ENCODE measurements around the gene TNFRSF1B.
A peak's percentile ranks its signal among the peaks of the same experiment; 100 is the strongest.
"Not testable (repeated sequence)": the region's sequence is repeated elsewhere in the genome, so short reads cannot be mapped to it uniquely, and the experiment has no call there.

TNFRSF1B gene

DNA sequence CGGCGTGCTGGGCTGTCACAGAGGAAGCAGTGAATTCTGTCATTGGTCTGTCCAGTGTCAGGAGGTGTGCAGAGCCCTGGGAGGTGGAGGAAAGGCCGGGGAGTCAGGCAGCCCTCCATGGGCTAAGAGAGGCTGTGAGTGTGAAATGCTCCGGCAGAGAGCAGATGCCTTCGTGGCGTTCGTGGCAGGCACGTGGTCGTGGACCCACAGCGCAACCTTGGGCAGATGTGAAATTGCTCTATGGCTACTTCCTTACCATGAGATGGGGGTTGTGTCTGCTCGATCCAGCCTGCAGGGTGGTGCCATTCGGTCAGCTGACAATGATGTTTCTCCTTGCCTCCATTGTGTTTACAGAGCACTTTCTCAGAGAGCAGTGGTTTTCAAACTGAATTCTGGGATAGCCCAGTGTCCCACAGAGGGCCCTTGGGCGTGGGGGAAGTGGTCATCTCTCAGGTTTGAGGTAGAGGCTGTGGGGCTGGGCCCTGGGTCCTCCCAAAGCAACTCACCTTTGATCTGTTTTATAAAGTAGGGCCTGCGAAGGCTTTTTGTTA is 27.9 kb downstream of the TNFRSF1B start:
- DNase-seq = no peak

DNA sequence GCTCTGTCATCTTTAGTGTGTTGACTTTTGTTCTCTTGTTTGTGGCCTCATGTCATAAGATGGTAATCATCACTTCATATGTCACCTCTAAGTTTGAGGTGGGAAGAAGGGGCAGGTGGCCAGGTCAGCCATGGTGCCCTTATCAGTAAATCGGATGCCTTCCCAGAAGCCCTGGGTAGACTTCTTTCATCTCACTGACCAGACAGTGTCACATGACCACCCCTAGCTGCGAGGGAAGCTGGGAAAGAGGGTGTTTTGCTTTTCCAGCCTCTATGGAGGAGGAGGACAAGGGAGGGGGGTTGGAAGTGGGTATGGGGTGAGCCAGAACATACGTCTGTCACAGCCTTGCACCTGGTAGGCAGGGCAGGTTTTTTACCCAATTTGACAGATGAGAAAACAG is 28.6 kb downstream of the TNFRSF1B start:
- no peak for DNase-seq

DNA sequence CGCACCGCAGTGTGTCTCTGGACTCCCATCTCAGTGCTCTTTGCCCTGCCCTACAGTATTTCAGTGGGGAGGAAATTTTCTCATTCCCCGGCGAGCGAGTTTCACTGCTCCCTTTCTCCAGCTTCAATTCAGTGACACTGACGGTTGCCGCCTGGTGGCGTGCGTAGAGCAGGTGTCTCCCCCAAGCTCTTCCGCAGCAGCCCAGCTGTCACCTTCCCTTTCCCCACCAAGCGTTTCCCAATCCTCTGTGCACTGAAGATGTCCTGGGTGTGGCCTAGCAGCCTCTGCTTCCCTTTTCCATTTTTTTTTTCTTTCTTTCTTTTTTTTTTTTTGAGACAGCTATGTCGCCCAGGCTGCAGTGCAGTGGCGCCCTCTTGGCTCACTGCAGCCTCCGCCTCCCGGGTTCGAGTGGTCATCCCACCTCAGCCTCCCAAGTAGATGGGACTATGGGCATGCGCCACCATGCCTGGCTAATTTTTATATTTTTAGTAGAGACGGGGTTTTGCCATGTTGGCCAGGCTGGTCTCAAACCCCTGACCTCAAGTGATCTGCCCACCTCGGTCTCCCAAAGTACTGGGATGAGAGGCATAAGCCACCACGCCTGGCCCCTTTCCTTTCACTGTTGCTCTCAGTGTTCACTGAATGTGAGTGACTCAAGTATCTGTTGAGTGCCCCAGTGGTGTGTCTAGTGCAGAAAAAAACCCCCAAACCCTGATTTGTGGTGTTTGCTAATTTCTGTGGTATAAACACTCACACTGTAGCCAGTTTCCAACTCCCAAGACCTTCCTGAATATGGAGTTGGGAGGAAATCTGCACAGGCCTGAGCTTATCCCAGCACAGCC is 30.1 kb downstream of the TNFRSF1B start:
- no peak for DNase-seq

DNA sequence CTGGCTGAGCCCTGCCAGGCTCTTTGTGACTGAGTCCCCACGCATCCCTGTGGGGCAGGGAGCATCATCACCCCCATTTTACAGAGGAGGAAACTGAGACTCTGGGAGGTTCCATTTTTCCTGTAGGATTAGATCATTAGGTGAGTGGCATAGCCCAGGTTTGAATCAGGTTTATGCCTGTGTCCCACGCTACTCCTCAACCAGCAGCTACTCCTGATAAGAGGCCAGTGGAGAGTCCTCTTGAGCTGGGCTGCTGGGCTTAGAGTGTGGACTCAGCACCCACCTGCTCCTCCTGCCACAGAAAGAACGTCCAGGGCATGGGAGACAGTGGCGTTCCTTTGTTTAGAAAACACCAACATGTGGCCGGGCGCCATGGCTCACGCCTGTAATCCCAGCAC is 30.7 kb downstream of the TNFRSF1B start:
- DNase-seq = no peak

DNA sequence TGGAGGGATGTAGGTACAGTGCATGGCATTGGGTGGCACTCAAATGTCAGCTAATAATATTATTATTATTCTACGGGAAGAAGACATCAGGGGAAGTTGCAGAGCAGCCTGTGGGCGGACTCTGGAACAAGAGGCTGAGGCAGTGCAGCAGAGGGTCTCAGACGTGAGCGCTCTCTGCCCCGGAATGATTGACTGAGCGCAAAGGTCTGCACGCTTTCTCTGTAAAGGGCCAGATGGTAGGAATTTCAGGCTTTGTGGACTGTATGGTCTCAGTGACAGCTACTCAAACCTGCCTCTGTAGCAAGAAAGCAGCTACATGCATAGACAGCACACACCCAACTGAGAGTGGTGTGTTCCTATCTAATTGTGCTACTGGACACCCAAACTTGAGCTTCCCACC is 33.4 kb downstream of the TNFRSF1B start:
- no peak for DNase-seq

DNA sequence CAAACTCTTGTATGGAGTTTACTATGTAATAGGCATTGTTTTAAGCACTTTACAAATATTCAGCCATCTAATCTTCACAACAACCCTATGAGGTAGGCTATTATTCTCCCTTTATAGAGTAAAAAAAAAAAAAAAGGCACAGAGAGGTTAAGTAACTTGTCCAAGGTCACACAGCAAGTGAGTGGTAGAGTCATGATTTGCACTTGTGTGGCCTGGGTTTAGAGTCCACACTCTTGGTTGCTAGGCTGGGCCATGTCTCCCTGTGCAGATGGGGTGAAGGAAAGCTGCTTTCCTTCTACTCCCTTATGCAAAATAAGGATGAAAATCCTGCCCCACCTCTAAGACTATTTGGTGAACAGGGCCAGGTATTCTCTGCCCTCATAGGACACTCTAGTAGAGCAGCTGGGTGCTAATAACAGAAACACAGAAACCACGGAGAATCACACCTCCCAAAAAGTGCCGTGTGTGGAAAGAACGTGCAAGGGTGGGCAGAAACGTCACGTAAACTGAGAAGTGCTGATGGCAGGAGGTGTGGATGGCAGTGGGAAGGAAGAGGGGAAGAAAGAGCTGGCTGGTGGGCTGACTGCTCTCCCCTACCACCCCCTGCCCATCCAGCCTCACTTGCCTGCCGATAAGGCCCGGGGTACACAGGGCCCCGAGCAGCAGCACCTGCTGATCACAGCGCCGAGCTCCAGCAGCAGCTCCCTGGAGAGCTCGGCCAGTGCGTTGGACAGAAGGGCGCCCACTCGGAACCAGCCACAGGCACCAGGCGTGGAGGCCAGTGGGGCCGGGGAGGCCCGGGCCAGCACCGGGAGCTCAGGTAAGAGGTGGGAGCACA is 34.8 kb downstream of the TNFRSF1B start:
- no peak for DNase-seq

DNA sequence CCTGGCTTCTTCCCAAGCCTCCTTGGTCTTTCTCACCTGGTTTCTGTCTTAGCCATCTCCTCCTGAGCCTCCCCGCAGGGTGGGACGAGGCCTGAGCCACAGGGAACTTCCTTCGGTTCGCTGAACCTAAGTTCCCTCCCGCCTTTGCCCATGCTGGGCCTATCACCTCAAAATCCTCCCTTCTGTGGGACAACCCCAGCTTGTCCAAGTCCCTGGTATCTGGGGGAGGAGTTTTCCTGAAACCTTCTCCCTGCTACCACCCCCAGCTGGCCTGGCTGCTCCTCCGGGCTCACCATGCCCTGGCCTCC is 35.4 kb downstream of the TNFRSF1B start:
- no peak for DNase-seq

DNA sequence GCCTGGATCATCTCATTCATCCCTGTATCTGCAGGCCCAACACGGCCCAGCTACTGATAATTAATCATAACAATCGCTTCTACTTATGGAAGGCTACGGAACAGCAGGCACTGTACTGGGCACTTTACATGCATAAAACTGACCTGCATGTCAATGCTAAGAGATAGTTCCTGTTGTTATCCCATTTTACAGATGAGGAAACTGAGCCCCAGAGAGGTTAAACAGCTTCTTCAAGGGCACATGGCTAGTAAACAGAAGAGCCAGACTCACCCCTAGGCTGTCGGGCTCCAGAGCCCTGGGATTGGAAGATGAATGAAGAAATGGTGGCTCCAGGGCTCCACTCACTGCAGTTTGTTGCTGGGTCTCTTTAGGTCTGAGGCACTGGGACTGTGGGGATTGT is 35.8 kb downstream of the TNFRSF1B start:
- no peak for DNase-seq

DNA sequence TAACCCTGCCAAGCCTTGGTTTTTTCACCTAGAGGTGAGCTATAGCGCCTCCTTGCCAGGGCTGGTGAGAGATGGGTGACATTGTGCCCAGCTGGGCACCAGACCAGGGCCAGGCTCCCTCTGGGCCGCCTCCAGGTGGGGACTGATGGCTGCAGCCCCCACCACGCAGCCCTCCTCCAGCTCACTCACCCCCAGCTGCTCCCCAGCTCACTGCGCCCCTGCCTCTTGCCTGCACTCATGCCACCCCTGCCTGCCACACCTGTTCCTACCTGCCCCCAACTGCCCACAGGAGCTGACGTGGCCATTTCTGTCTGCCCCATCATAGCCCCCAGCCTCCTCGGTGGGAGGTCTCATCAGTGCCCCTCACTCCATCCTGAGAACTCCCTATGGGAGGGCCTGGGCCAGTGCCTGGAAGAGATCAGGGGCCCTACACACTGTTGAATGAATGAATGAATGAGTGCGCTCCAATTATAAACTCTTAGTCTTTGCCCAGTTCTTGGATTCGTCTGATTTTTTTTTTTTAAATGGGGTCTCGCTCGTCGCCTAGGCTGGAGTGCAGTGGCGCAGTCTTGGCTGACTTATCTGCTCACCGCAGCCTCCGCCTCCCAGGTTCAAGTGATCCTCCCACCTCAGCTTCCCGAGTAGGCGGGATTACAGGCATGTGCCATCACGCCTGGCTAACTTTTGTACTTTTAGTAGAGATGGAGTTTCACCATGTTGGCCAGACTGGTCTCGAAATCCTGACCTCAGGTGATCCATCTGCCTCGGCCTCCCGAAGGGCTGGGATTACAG is 36.6 kb downstream of the TNFRSF1B start:
- no peak for DNase-seq

DNA sequence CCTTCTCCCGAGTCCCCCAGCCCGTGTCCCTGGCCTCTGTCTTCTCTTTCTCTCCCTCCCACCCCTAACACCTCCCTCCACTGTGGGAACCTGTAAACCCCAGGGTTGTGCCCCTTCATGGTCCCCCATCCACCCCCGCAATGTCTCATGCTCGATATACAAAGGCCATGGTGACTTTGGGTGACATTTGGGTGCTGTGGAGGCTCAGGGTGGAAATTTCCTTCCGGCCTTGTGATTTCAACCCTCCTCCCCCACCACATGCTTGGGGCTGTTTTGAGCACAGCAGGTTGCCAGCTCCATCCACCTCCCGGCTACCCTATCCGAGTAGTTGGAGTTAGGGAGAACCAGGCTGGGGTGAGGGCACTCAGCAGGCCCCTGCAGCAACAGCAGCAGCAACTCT is 37.3 kb downstream of the TNFRSF1B start:
- DNase-seq = no peak

DNA sequence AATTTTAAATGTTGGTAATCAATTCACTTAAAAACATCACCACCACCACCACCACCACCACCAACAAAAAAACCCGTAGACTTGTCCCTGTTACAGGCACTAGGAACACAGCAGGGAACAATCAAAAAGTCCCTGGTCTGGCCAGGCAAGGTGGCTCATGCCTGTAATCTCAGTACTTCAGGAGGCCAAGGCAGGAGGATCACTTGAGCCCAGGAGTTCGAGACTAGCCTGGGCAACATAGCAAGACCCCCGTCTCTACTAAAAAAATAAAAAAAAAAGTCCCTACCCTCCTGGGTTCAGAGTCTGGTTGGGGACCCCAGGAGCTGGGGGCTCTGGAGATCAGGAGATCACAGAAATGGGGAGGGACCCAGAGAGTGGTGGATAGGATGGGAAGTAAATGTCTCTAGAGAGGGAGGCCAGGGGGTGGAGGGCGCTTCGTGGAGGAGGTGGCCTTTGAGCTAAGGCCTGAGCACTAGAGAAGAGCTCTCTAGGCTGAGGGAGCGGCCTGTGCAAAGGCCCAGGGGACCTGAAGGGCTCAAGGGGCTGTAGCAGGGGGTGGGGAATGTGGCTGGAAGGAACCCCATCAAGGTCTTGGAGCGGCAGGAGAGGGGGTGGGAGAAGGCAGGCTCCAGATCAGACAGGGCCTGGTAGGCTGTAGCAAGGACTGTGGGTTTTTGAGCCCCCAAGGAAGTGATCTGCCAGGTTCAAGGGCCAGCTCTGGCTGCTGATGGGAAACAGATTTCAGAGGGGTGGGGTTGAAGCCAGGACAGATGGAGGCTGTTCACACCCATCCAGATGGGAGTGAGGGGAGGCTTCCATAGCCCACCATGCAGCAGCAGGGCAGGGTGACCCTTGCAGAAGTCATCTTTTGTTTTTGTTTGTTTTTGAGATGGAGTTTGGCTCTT is 38.2 kb downstream of the TNFRSF1B start:
- DNase-seq = no peak

DNA sequence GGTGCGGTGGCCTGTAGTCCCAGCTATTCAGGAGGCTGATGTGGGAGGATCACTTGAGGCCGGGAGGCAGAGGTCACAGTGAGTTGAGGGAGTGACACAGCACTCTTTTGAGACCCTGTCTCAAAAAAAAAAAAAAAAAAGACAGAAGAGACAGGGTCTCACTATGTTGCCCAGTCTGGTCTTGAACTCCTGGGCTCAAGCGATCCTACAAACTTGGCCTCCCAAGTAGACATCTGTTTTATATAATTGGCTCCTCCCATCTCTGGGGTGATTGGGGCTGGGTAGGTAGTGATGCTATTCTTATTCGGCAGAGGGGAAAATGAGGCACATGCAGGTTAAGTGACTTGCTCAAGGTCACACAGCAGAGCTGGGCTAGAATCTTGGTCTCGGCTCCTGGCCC is 39.4 kb downstream of the TNFRSF1B start:
- no peak for DNase-seq

DNA sequence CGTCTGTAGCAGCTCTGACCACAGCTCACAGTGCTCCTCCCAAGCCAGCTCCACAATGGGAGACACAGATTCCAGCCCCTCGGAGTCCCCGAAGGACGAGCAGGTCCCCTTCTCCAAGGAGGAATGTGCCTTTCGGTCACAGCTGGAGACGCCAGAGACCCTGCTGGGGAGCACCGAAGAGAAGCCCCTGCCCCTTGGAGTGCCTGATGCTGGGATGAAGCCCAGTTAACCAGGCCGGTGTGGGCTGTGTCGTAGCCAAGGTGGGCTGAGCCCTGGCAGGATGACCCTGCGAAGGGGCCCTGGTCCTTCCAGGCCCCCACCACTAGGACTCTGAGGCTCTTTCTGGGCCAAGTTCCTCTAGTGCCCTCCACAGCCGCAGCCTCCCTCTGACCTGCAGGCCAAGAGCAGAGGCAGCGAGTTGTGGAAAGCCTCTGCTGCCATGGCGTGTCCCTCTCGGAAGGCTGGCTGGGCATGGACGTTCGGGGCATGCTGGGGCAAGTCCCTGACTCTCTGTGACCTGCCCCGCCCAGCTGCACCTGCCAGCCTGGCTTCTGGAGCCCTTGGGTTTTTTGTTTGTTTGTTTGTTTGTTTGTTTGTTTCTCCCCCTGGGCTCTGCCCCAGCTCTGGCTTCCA is 40.1 kb downstream of the TNFRSF1B start:
- no peak for DNase-seq

DNA sequence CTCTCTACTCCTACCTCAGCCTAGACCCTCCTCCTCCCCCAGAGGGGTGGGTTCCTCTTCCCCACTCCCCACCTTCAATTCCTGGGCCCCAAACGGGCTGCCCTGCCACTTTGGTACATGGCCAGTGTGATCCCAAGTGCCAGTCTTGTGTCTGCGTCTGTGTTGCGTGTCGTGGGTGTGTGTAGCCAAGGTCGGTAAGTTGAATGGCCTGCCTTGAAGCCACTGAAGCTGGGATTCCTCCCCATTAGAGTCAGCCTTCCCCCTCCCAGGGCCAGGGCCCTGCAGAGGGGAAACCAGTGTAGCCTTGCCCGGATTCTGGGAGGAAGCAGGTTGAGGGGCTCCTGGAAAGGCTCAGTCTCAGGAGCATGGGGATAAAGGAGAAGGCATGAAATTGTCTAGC is 41.5 kb downstream of the TNFRSF1B start:
- DNase-seq = no peak

DNA sequence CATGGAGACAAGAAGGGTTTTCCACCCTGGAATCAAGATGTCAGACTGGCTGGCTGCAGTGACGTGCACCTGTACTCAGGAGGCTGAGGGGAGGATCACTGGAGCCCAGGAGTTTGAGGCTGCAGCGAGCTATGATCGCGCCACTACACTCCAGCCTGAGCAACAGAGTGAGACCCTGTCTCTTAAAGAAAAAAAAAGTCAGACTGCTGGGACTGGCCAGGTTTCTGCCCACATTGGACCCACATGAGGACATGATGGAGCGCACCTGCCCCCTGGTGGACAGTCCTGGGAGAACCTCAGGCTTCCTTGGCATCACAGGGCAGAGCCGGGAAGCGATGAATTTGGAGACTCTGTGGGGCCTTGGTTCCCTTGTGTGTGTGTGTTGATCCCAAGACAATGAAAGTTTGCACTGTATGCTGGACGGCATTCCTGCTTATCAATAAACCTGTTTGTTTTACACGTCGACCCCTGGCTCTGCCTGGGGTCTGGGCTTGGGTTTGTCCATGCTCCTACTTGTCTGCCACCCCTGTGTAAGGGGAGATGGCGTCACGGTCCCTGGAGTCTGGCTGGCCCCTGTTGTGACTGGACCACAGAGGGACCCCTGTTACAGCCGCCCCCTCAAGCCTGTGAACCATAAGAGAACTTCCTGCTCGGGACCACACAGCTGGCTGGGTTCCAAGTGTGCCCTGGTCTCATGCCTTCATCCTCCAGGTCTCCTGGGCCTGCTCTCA is 42.1 kb downstream of the TNFRSF1B start:
- DNase-seq = peak; percentile 87

DNA sequence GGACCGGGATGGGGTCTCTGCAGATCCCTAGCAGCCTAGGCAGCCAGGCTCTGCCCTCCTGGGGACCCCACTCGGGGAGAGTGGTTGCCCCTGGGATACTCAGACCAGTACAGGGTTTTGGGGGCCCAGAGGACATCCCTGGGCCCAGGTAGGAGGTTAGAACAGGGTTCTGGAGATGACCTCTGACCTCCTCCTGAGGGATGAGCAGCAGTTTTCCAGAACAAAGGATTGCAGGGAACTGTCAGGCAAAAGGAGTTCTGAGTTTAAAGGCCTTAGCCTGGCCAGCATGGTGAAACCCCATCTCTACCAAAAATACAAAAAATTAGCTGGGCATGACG is 42.7 kb downstream of the TNFRSF1B start:
- no peak for DNase-seq

DNA sequence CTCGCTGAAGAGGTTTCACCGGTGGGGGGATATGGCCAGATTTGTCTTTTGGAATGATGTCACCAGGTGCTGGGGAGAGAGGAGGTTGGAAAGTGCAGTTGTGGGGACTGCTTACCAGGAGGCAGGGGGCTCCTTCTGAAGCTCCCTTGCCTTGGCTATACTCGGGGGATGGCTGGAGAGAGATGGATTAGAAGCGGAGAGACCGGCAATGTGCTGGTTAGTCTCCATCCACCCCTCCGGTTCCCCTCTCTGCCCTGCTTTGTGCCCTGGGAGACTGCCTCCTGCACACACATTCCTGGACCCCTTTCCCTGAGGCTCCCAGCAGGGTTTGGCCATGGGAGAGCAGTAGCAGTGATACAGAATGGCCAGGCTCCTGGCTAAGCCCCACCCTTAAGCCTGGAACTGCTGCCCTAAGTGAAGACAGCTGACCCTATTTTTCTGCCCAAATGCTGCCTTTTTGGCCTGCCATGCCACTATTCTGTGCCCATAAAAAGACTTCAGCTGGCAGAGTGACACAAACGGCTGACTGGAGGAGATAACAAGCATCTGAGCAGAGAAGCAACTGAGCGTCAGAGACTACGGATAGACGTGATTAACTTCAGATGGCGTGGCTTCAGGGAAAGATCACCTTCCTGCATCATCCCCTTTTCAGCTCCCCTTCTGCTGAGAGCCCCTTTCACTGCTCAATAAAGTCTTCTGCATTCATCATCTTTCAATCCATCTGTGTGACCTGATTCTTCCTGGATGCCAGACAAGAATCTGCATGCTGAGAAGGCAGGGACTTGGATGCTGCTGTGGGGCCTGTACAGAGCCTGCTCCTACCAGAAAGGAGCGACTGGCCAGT is 48.5 kb downstream of the TNFRSF1B start:
- DNase-seq = peak; percentile 91

DNA sequence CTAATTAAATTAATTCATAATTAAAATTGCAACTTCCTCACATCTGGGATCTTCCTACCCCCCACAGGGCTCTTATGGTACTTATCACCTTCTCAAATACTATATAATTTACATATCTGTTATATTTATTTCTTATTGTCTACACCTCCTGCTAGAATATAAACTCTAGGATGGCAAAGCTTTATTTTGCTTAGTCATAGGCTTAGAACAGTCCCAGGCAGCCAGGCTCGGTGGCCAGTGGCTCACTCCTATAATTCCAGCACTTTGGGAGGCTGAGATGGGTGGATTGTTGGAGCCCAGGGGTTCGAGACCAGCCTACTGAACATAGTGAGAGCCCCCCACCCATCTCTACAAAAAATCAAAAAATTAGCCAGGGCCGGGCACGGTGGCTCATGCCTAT is 53.0 kb downstream of the TNFRSF1B start:
- no peak for DNase-seq

DNA sequence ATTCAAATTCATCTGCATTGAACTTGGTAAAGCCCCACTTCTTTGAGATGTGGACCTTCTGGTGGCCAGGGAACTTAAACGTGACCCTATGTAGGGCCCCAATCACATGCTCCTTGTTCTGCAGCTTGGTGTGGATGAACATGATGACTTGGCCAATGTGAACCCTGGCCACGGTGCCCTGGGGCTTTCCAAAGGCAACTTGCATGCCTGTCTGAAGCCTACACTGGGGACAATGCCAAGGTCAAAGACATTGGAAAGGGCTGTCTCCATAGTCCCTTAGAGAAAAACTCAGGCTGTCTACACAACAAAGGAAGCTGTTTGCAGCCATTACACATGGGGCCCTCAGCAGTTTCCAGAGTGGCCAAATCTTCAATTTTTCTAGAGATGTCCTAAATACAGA is 54.1 kb downstream of the TNFRSF1B start:
- DNase-seq = no peak

DNA sequence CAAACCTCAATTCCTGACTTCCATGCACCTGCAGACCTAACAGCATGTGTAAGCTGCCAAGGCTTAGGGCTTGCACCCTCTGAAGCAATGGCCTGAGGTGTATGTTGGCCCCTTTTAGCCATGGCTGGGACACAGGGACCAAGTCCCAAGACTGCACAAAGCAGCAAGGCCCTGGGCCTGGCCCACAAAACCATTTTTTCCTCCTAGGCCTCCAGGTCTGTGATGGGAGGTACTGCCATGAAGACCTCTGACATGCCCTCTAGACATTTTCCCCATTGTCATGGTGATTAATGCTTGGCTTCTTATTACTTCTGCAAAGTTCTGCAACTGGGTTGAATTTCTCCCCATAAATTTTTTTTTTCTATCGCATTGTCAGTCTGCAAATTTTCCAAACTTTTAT is 55.9 kb downstream of the TNFRSF1B start:
- DNase-seq = not testable (repeated sequence)
